SH-SY5Y (cell line): Measurements from ENCODE around the gene COL27A1.

Experiments used
- GATA2 ChIP-seq: IDR thresholded peaks from 2 replicates; pipeline ENCODE4 v1.6.1; 2011; ENCODE audit warnings: mild to moderate bottlenecking, low read depth, low read length
- GATA3 ChIP-seq: IDR thresholded peaks from 2 replicates; pipeline ENCODE4 v1.6.1; 2011; ENCODE audit warnings: low read depth, mild to moderate bottlenecking, low read length, moderate library complexity

The COL27A1 gene

DNA sequence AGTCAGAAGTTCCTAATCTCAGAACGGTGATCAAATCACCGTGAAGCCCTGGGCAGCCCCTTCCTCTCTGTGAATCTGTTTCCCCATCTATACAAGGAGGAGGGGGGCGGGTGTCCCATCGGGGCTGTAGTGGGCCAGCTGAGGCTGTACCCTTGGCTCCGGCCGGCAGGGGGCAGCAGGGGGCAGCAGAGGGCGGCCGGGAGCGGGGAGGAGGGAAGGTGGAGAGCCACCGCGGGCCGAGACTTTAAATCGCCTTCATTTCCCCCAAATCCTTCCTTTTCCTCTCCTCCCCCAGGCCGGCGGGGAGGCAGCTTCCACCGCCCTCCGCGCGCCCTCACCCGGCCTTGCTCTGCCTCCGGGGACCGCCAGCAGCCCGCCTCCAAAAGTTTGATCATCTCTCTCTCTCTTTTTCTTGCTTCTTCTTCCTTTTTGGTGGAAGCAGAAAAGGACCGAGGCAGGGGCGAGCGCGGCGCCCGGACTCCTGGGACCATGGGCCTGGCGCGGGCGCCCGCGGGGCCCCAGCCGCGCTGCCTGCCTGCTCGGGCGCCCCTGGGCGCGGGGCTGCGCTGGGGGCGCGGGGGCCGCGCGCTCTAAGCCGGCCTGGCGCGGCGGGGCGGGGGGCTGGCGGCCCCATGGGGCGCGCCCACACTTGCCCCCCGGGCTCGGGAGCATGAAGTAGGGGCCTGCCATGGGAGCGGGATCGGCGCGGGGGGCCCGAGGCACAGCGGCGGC is at the start of gene COL27A1:
Gene COL27A1 (plus strand): TSS at position 275 of the 732 bp plus-strand sequence. CDS start 414 bp downstream, at position 689.
- TF ChIP-seq GATA3: no peak
- no peak for TF ChIP-seq GATA2

DNA sequence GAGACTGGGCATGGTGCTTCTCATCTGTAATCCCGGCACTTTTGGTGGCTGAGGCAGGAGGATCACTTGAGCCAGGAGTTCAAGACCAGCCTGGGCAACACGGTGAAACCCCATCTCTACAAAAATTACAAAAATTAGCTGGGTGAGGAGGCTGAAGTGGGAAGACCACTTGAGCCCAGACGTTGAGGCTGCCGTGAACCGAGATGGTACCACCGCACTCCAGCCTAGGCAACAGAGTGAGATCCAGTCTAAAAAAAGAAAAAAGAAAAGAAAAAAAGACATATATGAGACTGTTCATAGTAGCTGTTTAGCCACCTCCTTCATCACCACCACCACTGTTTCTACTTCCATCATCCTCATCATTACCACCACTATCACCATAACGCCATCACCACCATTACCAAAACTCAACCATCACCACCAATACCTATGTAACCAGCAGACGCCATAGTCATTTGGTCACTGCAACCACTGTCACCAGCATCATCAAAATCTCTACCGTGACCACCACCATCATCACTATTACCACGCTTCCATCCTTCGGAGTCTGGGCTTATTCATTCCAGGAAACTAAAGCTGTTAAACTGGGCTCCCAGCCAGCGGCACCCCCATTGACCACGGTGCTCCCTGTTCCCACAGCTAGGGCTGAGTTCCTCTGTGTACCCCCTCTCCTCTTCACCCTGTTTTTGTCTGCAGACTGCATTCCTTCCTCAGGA is 47.9 kb upstream of the COL27A1 start:
- TF ChIP-seq GATA3 (no peak), GATA2 (no peak)

- TF ChIP-seq GATA3 (no peak), GATA2 (no peak)
These were observed 47.1 kb upstream of the COL27A1 start for GRCh38 chr9:114108016-114108833.

DNA sequence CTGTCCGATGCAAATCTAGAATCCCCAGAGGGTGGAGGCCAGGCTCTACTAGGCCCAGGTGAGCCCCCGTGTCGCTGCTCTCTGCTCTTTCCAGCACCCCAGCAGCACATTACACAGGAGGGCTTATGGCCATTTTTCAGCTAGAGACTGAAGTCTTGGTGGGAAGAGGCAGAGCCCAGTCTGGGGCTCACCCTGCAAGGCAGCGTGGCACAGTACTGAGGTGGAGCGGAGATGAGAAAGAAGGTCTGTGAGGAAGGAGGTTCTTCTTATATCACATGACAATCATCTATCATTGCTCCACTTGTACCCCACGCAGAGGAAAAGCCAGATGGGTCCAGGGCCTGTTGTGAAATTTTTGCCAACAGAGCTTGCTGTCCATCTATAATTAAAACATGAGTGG is 46.2 kb upstream of the COL27A1 start:
- TF ChIP-seq GATA2 (no peak), GATA3 (no peak)

GRCh38 chr9:114110180-114110579 is 45.2 kb upstream of the COL27A1 start:
- no peak for TF ChIP-seq GATA2
- TF ChIP-seq GATA3: no peak

DNA sequence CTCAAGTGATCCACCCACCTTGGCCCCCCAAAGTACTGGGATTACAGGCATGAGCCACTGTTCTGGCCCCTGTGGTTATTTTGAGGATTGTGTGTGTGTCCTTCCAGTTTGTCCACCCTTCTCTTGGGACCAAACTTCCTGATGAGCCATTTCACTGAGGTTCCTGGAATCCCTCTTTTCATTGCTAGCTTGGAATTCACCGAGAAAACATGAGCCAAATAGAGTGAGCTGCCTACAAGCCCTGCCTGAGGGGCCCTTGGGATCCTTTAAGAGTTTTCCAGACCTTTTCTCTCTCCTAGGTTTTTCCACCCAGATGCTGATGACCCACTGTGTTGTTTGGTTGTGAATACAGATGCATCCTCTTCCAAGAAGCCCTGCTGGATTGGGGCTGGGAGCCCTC is 43.0 kb upstream of the COL27A1 start:
- TF ChIP-seq GATA2: no peak
- TF ChIP-seq GATA3: no peak

DNA sequence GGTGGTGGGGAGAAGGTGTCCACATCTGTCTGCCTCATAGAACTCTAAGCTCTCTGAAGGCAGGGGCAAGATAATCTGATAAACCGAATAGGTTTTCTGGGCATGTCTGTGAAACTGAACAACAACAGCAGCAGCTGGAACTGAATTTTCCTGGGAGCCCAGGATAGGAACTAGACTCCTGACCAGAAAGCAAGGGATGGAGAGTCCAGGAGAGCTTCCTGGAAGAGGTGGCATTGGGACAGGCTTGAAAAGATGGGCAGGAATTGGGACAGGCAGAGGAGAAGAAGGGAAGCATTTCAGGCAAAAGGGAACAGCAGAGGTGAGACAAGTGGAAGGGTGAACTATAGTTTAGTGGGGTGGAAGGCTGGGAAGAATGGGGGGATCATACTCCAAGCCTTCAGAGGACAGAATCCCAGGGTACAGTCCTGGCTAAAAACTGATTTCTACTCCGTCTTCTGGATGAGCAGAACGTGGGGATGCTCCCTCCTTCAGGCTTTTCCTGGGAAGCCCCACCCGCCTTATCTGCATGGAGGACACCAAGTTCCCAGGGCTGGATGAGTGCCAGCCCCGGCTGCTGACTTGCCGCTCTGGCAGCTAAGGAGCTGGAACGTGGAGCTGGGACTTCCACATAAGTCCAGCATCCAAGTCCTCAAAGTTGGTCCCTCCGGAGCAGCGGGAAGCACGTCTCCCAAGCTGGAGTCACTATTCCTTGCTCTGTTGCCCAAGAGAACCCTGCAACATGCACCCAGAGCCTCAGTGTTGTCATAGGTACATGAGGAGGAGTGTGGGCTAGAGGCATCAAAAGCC is 42.4 kb upstream of the COL27A1 start:
- TF ChIP-seq GATA3 (no peak), GATA2 (no peak)

DNA sequence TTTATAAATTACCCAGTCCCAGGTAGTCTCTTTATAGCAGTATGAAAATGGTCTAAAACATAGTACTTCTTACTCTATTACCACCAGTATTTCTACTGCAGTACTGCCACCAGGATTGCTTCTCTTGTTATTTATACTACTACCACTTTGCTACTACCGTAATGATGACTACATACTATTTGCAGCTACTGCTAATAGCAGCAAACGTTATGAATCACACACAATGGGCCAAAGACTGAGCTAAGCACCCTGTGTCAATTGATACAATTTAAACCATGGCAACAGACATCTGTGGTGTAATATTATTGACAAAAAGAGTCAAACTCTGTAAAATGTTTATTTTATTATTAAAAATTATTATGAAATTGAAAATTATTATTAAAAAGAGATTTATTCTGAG is 41.0 kb upstream of the COL27A1 start:
- TF ChIP-seq GATA2: no peak
- TF ChIP-seq GATA3: no peak

GRCh38 chr9:114115654-114116125 is 39.6 kb upstream of the COL27A1 start:
- no peak for TF ChIP-seq GATA2
- TF ChIP-seq GATA3: no peak

- TF ChIP-seq GATA3 (no peak), GATA2 (no peak)
These were observed 39.1 kb upstream of the COL27A1 start for GRCh38 chr9:114116126-114116747.

- TF ChIP-seq GATA3 (no peak), GATA2 (no peak)
These were observed 37.7 kb upstream of the COL27A1 start for GRCh38 chr9:114117614-114117995.

DNA sequence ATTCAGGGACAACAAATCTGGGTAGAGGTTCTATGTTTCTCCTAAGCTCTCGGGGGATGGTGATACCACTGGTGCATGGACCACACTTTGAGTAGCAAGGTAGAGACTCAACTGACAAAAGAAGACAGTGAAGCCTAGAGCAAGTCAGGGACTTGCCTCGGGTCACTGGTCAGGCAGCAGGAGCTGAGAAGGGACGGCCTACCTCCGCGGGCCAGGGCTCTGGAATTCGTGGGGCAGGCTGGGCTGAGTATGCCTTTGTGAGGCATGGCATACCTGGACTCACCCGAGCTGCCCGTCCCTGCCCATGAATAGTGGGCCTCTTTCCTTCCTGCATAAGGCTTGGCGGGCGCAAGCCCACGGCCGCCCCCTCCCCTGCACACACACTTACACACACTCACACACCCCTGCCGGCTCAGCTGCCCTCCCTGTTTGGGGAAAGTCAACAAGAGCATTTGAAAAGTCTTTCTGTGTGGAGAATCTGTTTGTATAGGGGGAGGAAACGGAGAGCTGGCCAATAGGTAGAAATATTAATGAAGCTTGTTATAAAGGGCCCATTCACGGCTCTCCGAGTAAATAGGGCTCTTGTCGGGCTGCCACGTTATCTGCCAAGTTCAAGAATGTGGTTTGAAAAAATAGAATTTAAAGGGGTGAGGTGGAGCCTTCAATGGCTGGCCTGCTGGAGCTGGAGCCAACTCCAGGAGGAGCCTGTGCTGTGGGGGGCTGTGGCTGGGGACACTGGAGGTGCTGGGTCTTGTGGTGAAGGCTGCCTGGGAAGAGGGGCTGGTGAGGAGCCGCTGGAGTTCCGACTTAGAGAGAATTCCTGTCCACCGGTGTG is 37.1 kb upstream of the COL27A1 start:
- TF ChIP-seq GATA3 (no peak), GATA2 (no peak)
